Karpas-422 (cell line): ENCODE results near the gene TRIM71. TPM values are rescaled to one million over a fixed set of nuclear protein-coding genes. Genes with fewer than 3 reads are reported as not detected.
A peak's percentile ranks its signal among the peaks of the same experiment; 100 is the strongest.
"Not testable (repeated sequence)": the region's sequence is repeated elsewhere in the genome, so short reads cannot be mapped to it uniquely, and the experiment has no call there.

Source experiments
- DNase-seq: peaks from one replicate; pipeline ENCODE4 v3.0.0-alpha.2; 2015
- H2AFZ ChIP-seq: fragments of 200-600 bp; sonication (generic); 2 replicates; pipeline ENCODE4 v1.6.1; 2014; ENCODE audit warnings: antibody characterized with exemption, low read length, mixed read lengths
- H3K27ac ChIP-seq: fragments of 200-600 bp; sonication (generic); 2 replicates; pipeline ENCODE4 v1.5.1; 2014; ENCODE audit warnings: mild to moderate bottlenecking, low read length, moderate library complexity
- H3K27me3 ChIP-seq: fragments of 200-600 bp; sonication (generic); 2 replicates; pipeline ENCODE4 v1.6.1; 2014; ENCODE audit warnings: low read length, mixed read lengths
- H3K36me3 ChIP-seq: fragments of 200-600 bp; sonication (generic); 2 replicates; pipeline ENCODE4 v1.6.1; 2014; ENCODE audit warnings: low read length, mixed read lengths; ENCODE audit not compliant: insufficient read depth
- H3K4me1 ChIP-seq: fragments of 200-600 bp; sonication (generic); 2 replicates; pipeline ENCODE4 v1.6.1; 2014; ENCODE audit warnings: mild to moderate bottlenecking, low read length, mixed read lengths
- H3K4me2 ChIP-seq: fragments of 200-600 bp; sonication (generic); 2 replicates; pipeline ENCODE4 v1.6.1; 2014; ENCODE audit warnings: low read length, low read depth, mild to moderate bottlenecking; ENCODE audit not compliant: poor library complexity, severe bottlenecking
- H3K4me3 ChIP-seq: fragments of 200-600 bp; sonication (generic); 2 replicates; pipeline ENCODE4 v1.5.1; 2014; ENCODE audit warnings: mild to moderate bottlenecking, antibody characterized with exemption, low read length, mixed read lengths
- H3K79me2 ChIP-seq: fragments of 200-600 bp; sonication (generic); 2 replicates; pipeline ENCODE4 v1.6.1; 2014; ENCODE audit warnings: mild to moderate bottlenecking, low read length, mixed read lengths
- H3K9ac ChIP-seq: fragments of 200-600 bp; sonication (generic); 2 replicates; pipeline ENCODE4 v1.6.0; 2014; ENCODE audit warnings: low read length
- H3K9me2 ChIP-seq: fragments of 200-600 bp; sonication (generic), shearing (Covaris generic); replicated peaks from 2 replicates; pipeline ENCODE4 v1.6.0; 2014; ENCODE audit warnings: mild to moderate bottlenecking, low read length, moderate library complexity; ENCODE audit not compliant: insufficient read depth
- H3K9me3 ChIP-seq: fragments of 300-700, 200-600 bp; sonication (generic); 2 replicates; pipeline ENCODE4 v1.6.1; 2014; ENCODE audit warnings: low read length, mixed read lengths
- H4K20me1 ChIP-seq: fragments of 200-600 bp; sonication (generic); 2 replicates; pipeline ENCODE4 v1.6.1; 2014; ENCODE audit warnings: mild to moderate bottlenecking, antibody characterized with exemption, low read length, low read depth; ENCODE audit not compliant: insufficient read depth
- total RNA-seq: library from RNA; depleted of rRNA; stranded (reverse); fragments of >200 nt; shearing (Covaris generic); gene quantifications from 2 replicates; pipeline ENCODE4 v1.2.3, GENCODE V29; 2014; ENCODE audit warnings: low replicate concordance; rRNA removed

TRIM71 gene
- not detected in 2 replicates for total RNA-seq

DNA sequence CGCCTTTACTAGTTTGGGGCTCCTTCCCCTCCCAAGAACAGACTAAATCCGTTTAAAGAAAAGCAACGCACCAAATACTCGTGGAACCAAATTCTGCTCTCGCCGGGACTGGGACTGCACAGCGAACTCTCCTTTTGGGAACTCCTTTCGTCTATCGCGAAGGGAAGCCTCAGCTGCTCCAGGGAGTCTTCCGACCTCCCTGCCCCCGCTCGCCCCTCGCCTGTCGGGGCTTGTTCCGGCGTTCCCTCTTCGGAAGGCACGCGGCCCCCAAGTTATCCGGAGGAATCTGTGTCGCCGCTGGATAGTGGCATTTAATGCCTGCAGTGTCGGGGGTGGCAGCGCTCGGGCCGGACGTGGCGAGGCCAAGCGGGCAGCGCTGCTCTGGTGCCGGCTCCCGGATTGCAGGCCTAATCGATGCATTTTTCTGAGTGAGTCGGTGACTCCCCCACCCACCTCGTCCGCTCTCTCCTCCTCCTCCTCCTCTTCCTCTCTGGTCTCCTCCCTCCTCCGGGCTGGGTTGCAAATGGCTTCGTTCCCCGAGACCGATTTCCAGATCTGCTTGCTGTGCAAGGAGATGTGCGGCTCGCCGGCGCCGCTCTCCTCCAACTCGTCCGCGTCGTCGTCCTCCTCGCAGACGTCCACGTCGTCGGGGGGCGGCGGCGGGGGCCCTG is at the start of gene TRIM71:
Gene TRIM71, plus strand, starts transcription at position 440 of the 671 bp plus-strand sequence. Its CDS starts 84 bp downstream, at position 524.
- Histone ChIP-seq H3K36me3 (no peaks in the 10 kb centered on the region), H3K4me2 (no peak within 1 kb of the TSS), H3K9me3 (no peaks in the 10 kb centered on the region), H3K9me2 (no peaks in the 10 kb centered on the region), H3K4me3 (no peak within 1 kb of the TSS), H3K4me1 (no peaks in the 10 kb centered on the region), H2AFZ (no peak within 1 kb of the TSS), H3K27me3 (no peaks in the 10 kb centered on the region), H3K9ac (no peak within 1 kb of the TSS), H4K20me1 (no peaks in the 10 kb centered on the region), H3K27ac (no peak within 1 kb of the TSS), H3K79me2 (no peaks in the 10 kb centered on the region)
- DNase-seq = no peak

DNA sequence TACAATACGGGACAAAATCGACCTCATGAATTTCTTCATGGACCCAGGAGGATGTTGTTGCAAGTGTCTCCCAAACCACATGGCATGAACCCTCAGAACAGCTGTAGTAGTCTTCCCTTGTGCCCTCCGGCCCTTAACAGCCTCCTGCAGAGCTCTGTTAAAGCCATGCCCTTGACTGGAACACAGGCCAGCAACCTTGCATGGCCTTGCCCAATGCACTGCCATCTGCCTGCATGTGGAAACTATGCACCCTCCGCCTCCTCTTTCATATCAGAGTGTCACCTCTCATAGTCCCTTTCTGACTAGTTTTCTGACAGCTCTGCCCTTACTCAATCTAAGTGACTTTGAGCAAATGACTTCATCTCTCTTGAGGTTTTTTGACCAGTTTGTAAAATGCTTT is 39.4 kb upstream of the TRIM71 start:
- Histone ChIP-seq H3K9me3 (no peaks in the 10 kb centered on the region), H3K9me2 (no peaks in the 10 kb centered on the region), H3K4me1 (peaks cover 10% of the 10 kb centered on the region), H3K4me3 (no peak overlapping the region), H3K27ac (no peak overlapping the region), H4K20me1 (no peaks in the 10 kb centered on the region), H3K4me2 (no peak overlapping the region), H2AFZ (no peak overlapping the region), H3K36me3 (0 out of 2 replicates have a peak, but pooled peaks cover 4% of the 10 kb centered on the region), H3K27me3 (no peaks in the 10 kb centered on the region), H3K79me2 (no peaks in the 10 kb centered on the region), H3K9ac (no peak overlapping the region)
- DNase-seq = peak; percentile 44

DNA sequence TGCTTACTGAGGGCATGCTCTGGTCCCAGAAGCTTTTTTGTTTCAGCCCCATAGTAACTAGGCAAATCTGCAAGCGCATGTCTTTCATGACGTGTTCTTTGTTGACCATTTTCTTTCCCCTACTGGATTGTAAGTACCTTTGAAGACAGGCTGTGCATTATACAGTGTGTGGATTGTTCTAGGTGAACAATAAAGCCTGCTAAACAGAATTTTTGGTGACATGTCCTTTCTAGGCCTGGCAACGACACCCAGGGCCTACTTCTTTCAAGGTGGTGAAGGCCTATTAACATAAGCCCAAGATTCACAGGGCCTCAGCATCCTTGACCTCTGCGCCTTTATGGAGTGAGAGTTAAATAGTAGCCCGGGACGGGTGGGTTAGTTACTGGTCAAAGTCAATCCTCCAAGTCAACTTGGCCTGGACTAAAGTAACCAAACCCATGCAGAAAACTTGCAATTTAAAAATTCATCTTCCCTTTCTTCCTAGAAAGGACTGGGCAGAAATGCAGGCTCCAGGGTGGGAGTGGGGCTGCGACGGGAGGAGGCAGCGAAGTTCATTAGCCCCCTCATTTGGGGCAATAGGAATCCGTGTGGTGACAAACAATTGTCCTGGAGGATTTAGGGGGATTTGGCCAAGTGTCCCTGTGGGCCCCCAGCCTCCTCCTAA is 37.6 kb upstream of the TRIM71 start:
- Histone ChIP-seq H3K4me3 (peak overlapping the region; percentile 83; the same call in 1 of the 2 replicates), H3K9me2 (no peaks in the 10 kb centered on the region), H2AFZ (no peak overlapping the region), H3K79me2 (no peaks in the 10 kb centered on the region), H3K27ac (no peak overlapping the region), H3K9me3 (no peaks in the 10 kb centered on the region), H3K27me3 (no peaks in the 10 kb centered on the region), H3K9ac (peak overlapping the region; percentile 69; the same call in 1 of the 2 replicates), H3K4me2 (peak overlapping the region; percentile 99), H4K20me1 (no peaks in the 10 kb centered on the region), H3K36me3 (0 out of 2 replicates have a peak, but pooled peaks cover 4% of the 10 kb centered on the region), H3K4me1 (peaks cover 10% of the 10 kb centered on the region)
- no peak for DNase-seq

DNA sequence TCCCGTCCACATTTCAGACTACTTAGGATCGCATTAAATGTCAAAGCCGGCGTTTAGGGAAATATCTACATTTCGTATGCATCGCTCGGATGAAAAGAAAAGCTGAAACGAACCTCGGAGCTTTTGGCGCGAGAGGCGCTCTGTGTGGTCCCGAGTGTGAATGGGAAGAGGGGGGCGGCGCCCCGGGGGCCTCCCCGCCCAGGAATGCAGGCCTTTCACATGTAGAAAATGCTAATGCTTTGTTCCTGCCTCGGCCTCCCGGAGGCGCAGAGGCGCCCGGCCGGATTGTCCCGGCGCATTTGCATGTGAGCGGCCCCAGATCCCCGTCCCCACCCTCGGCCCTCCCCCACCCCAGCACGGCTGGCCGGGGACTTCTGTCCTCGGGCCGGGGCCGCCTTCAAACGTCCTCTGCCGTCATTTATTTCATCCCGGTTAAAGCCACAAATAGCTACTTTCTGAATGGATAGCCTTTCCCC is 37.0 kb upstream of the TRIM71 start:
- peaks cover 10% of the 10 kb centered on the region for H3K4me1 ChIP-seq
- H3K36me3 ChIP-seq = 0 out of 2 replicates have a peak, but pooled peaks cover 3% of the 10 kb centered on the region
- no peaks in the 10 kb centered on the region for H3K9me2 ChIP-seq
- H3K4me3 ChIP-seq = peak overlapping the region; percentile 83
- peak overlapping the region; percentile 69 for H3K9ac ChIP-seq
- H3K4me2 ChIP-seq = peak overlapping the region; percentile 99
- H4K20me1 ChIP-seq = no peaks in the 10 kb centered on the region
- H3K79me2 ChIP-seq = no peaks in the 10 kb centered on the region
- H3K27ac ChIP-seq = no peak overlapping the region
- peak overlapping the region; percentile 92 for H2AFZ ChIP-seq
- peak; percentile 56 for DNase-seq
- no peaks in the 10 kb centered on the region for H3K27me3 ChIP-seq
- no peaks in the 10 kb centered on the region for H3K9me3 ChIP-seq

DNA sequence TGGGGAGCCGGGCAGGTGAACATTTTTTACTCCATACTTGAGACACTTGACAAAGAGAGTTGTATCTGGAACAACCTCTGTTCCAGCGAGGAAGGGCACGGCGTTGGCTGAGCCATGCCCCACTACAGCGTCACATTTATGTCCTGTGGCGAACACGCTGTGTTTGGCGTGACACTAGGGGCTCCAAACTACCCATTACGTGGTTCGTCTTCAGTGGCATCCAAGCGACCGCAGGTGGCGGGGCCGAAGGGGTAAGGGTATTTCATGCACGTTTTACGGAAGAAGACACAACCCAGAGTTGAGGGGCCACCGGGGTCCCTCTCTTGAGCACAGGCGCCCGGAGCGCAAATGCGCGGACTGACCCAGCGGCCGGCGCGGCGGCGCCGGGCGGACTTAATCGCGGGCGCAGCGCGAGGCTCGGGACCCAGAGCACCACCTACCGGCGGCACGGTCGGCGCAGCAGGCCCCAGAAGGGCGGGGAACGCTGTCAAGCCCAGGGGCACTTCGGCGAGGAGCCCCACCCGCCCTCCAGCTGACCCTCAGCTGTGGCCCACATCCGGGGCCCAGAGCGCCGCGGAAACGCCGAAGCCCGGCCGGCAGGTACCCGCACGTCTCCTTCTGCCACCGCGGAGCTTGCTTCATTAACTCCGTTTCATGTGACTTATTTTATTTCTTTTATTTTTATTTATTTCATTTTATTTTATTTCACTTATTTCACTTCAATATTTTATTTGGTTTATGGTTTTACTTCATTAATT is 36.4 kb upstream of the TRIM71 start:
- no peaks in the 10 kb centered on the region for H3K79me2 ChIP-seq
- no peaks in the 10 kb centered on the region for H4K20me1 ChIP-seq
- H3K27ac ChIP-seq = no peak overlapping the region
- H3K27me3 ChIP-seq = no peaks in the 10 kb centered on the region
- peak overlapping the region; percentile 99 for H3K4me2 ChIP-seq
- no peaks in the 10 kb centered on the region for H3K9me3 ChIP-seq
- no peaks in the 10 kb centered on the region for H3K36me3 ChIP-seq
- H2AFZ ChIP-seq = peak overlapping the region; percentile 92
- peak overlapping the region; percentile 83 for H3K4me3 ChIP-seq
- H3K9ac ChIP-seq = peak overlapping the region; percentile 69
- H3K4me1 ChIP-seq = peaks cover 10% of the 10 kb centered on the region
- peak; percentile 93 for DNase-seq
- H3K9me2 ChIP-seq = no peaks in the 10 kb centered on the region

DNA sequence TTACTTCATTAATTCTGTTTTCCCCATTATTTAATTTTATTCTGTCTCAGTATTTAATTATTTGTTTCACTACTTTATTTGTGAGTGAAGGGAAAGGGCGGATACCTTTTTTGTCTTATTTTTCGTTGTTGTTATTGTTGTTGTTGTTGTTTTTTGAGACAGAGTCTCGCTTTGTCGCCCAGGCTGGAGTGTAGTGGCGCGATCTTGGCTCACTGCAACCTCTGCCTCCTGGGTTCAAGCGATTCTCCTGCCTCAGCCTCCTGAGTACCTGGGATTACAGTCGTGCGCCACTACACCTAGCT is 35.9 kb upstream of the TRIM71 start:
- H2AFZ ChIP-seq, H4K20me1 ChIP-seq, H3K9me3 ChIP-seq, H3K79me2 ChIP-seq, H3K9ac ChIP-seq, H3K36me3 ChIP-seq, H3K9me2 ChIP-seq, H3K27ac ChIP-seq, H3K27me3 ChIP-seq, DNase-seq, H3K4me3 ChIP-seq: not testable (repeated sequence)
- peak overlapping the region; percentile 99 for H3K4me2 ChIP-seq
- peaks cover 10% of the 10 kb centered on the region for H3K4me1 ChIP-seq

DNA sequence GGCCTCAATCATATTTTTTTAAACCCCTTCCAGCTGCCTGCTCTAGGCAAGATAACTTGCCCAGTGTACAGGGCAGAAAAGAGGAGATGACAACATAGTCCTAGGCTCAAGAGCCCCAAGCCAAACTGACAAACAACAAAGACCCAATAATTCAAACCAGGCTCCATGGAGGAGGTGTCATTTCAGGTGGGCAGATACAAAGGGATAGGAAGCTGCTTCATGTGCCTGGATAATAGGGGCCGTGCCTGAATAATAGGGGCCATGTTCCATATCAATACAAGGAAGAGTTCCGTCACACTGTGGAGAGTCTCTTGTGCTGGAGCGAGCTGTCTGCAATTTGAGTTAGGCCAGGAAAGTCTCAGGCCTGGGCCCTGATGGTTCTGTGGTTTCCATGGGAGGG is 35.4 kb upstream of the TRIM71 start:
- Histone ChIP-seq H4K20me1 (no peaks in the 10 kb centered on the region), H3K27me3 (no peaks in the 10 kb centered on the region), H3K9me3 (no peaks in the 10 kb centered on the region), H3K4me1 (peaks cover 10% of the 10 kb centered on the region), H3K4me2 (no peak overlapping the region), H2AFZ (no peak overlapping the region), H3K79me2 (no peaks in the 10 kb centered on the region), H3K27ac (no peak overlapping the region), H3K9me2 (no peaks in the 10 kb centered on the region), H3K9ac (no peak overlapping the region), H3K36me3 (no peaks in the 10 kb centered on the region), H3K4me3 (no peak overlapping the region)
- no peak for DNase-seq

DNA sequence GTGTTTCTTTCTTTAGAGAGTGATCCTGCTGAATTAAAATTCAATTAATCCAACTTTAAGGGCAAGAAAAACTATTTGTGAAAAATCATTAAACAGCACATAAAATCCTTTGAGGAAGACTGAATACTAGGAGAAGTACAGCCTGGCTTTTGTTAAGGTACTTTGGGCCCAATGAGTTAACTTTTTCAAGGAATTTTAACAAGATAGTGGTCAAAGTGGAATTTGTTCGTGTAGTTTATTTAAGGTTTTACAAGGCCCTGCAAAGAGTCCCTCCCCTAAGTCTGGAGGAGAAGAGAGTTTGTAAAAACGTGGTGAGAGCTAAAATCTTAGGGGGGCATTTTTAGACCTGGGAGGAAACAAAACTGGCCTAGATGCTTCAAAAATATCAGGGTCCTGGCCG is 26.0 kb upstream of the TRIM71 start:
- Histone ChIP-seq H3K36me3 (no peaks in the 10 kb centered on the region), H3K4me1 (no peaks in the 10 kb centered on the region), H3K9me2 (no peaks in the 10 kb centered on the region), H2AFZ (no peak overlapping the region), H3K27ac (no peak overlapping the region), H3K4me2 (no peak overlapping the region), H4K20me1 (no peaks in the 10 kb centered on the region), H3K9me3 (no peaks in the 10 kb centered on the region), H3K27me3 (no peaks in the 10 kb centered on the region), H3K9ac (no peak overlapping the region), H3K79me2 (no peaks in the 10 kb centered on the region), H3K4me3 (no peak overlapping the region)
- DNase-seq = no peak
